ENCODE data around the gene RAC3.

Gene RAC3

GRCh38 chr17:82031303-82031884 is at the start of gene RAC3:
Gene RAC3 (plus strand): TSS chr17:82031678. CDS start chr17:82031762, 84 bp downstream.
- in situ Hi-C loops (cut with MboI; ENCODE audit: low sequenced_read_pairs): no loop called here

DNA sequence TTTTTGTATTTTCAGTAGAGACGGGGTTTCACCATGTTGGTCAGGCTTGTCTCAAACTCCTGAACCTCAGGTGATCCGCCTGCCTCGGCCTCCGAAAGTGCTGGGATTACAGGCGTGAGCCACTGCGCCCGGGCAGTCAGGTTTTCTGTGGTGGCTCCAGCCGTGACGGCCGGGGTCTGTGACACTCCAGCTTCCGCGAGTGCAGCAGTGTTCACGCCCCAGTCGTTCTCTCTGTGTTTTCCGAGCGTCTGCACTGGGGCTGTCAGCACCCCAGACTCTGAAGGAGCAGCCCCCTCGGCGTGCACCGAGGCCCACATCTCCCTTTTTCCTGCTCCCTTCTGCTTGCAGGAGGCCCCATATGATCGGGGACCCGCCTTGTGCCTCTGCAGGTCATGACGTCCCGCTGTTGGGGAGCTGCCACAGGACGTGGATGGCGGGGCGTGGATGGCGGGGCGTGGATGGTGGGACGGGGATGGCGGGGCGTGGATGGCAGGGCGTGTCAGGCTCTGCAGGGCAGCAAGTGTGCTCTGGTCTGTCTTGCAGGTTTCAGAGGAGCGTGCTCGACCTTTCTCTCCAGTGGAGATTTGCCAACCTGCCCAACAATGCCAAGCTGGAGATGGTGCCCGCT is 48.4 kb upstream of the RAC3 start:
- in situ Hi-C loops (cut with MboI; ENCODE audit: low sequenced_read_pairs): no loop called here

DNA sequence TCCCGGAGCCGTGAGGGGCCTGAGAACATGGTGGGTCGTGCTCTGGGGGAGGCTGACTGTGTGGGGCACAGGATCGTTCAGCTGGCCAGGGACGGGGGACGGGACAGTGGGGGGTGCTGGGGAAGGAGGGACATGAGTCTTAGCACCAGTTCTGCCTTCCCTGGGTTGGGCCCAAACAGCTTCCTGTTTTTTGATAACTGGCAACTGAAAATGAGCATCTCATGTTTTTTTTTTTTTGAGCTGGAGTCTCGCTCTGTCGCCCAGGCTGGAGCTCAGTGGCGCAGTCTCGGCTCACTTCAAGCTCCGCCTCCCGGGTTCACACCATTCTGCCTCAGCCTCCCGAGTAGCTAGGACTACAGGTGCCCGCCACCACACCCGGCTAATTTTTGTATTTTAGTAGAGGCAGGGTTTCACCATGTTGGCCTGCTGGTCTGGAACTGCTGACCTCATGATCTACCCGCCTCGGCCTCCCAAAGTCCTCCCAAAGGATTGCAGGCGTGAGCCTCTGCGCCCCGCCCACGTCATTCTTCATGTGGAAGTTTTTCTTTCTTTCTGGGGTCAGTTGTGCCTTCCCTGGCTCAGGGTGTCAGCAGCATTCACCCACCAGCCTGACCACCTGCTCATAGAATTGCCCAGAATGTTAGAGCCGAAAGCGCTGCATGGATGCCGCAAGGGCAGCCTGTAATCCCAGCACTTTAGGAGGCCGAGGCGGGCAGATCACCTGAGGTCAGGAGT is 47.7 kb upstream of the RAC3 start:
- in situ Hi-C loops (cut with MboI; ENCODE audit: low sequenced_read_pairs): no loop called here

DNA sequence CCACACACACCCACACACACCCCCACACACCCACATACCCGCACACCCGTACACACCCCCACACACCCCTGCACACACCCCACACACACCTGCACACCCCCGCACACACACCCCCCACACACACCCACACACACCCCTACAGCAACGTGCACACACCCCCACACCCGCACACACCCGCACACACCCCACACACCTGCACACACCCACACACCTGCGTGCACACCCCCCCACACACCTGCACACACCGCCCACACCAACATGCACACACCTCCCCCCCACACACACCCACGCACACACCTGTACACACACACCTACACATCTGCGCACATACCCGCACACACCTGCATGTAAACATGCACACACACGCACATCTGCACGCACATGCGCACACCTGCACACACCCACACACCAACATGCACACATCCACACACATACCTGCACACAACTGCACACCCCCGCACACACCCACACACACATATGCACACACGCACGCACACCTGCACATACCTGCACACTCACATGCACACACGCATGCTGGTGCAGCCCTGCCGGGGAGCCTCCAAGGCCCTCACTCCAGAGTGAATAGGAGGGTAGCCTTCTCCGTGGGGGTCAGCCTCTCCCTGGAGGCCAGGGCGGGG is 46.6 kb upstream of the RAC3 start:
- in situ Hi-C loops (cut with MboI; ENCODE audit: low sequenced_read_pairs): no loop called here

DNA sequence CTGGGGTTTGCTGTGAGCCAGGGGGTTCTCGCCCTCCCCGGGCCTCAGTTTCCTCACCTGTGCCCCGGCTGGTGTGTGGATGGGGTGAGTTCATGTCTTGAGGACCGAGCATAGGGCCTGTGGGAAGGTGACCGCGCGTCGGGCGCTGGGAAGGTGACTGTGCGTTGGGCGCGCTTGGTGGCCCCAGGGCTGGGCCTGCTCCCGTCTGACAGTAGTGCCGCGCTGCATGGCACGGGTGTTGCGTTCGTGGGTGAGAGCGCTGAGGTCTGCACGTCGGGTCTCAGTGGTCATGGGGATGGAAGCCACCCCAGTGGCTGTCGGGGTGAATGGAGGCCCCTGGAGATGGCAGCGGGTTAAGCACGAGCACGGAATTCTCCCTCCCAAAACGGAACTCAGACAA is 44.9 kb upstream of the RAC3 start:
- in situ Hi-C loops (cut with MboI; ENCODE audit: low sequenced_read_pairs): no loop called here

- in situ Hi-C loops (cut with MboI; ENCODE audit: low sequenced_read_pairs): no loop called here
Measured at GRCh38 chr17:81987161-81987770, 44.2 kb upstream of the RAC3 start.

GRCh38 chr17:81990836-81991683 is 40.4 kb upstream of the RAC3 start:
- in situ Hi-C loops (cut with MboI; ENCODE audit: low sequenced_read_pairs): no loop called here

GRCh38 chr17:81991684-81992305 is 39.7 kb upstream of the RAC3 start:
- in situ Hi-C loops (cut with MboI; ENCODE audit: low sequenced_read_pairs): no loop called here

GRCh38 chr17:81992306-81993102 is 39.0 kb upstream of the RAC3 start:
- in situ Hi-C loops (cut with MboI; ENCODE audit: low sequenced_read_pairs): no loop called here

DNA sequence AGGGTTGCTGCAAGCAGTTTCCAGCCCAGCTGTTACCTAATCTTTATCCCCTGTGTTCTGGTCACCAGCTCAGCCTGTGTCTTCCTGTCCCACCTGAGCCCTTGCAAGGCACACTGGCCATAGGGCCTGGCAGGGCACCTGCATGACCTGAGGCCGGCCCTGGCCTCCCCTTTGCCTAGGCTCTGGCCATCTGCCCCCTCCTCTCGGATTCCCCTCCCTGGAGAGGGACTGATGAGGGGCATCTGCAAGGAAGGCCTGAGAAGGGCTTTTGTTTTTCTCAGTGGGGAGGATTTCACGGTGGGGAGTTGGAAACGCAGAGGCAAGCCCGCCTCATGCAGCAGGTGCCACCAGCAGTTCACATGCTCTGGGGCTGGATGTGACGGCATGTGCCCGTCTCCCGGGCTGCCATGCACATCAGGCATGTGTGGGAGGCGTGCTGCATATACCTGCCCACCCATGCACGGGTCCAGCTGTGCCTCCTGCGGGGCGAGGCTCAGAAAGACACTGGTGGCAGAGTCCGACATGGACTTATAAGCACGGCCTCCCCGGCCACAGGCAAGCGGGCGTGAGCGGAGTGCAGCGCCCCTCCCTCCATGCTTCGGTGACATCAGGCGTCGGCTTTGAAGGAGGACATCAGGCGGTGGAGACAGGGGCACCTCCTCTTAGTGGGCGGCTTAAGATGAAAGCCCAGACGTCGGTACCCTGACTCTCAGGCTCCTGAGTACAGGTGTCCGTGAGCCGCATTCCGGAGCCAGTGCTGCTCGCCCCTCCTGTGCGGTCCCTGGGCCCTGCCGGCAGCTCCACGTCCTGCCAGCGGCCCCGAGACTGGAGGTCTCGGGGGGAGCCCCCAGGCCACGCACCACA is 37.5 kb upstream of the RAC3 start:
- in situ Hi-C loops (cut with MboI; ENCODE audit: low sequenced_read_pairs): no loop called here

DNA sequence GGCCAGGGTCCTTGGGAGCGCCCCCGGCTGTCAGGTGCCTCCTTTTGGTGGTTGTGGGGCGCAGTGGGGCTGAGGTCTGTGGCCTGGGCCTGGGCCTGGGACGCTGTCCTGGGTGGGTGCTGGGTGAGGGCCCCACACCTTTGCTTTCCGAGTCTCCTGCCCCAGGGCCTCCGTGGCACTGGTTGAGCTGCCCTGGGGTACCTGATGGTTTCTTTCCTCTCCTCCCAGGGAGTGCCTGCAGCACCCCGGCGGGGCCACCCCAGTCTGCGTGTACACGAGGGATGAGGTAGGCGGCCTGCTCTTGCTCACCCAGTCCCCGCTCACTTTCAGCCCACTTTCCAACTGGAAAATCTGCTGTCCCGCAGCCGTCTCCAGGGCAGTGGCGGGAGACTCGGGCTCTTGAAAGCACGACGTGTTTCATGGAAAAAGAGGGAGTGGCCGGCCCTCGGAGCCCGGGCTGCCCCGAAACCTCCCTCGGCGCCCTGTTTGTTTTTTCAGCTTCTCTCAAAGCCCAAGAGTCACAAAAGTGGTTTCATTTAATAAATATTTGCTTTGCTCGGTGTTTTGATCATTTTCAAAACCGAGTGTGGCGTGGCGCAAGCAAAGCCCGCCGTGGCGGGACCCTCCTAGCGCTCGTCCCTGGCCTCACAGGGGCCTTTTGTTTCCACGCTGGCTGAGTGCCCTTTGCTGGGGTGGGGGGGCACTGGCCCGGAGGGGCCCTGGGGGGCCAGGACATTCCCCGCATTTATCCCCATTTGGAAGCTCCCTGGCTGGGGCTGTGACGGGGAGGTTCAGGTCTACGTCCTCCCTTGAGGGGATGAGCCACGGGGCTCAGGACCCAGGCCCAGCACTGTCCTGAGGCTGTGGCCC is 36.6 kb upstream of the RAC3 start:
- in situ Hi-C loops (cut with MboI; ENCODE audit: low sequenced_read_pairs): no loop called here

DNA sequence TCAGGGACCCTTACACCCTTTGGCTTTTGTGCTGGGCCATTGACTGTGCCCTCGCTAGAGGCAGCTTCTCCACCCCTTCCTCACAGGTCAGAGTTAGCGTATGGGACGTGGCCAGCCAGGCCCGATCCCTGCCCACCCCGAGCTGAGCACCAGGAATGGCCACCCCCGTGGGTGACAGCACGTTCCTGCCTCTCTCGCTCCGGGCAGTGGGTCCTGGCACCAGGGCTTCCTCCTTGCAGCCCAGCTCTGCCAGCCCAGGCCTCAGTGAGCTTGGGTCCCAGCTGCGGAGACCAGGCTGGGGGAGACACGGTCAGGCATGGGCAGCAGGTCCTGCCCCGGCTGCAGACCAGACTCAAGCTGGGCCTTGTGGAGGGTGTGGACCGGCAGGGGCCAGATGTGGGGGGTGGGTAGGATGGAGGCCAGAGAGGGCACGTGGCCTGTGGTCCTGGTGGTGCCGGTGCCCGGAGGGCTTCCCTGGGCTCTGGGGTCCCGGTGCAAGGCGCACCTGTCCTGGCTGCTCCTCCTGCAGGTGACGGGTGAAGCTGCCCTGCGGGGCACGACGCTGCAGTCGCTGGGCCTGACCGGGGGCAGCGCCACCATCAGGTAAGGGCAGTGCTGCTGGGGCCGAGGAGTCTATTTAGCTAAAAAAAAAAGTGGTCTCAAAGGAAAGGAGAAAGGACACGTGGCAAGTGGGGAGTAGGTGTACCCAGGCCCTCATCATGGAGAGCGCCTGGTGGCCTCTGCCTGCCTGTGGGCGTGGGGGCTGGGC is 35.8 kb upstream of the RAC3 start:
- in situ Hi-C loops (cut with MboI; ENCODE audit: low sequenced_read_pairs): no loop called here

DNA sequence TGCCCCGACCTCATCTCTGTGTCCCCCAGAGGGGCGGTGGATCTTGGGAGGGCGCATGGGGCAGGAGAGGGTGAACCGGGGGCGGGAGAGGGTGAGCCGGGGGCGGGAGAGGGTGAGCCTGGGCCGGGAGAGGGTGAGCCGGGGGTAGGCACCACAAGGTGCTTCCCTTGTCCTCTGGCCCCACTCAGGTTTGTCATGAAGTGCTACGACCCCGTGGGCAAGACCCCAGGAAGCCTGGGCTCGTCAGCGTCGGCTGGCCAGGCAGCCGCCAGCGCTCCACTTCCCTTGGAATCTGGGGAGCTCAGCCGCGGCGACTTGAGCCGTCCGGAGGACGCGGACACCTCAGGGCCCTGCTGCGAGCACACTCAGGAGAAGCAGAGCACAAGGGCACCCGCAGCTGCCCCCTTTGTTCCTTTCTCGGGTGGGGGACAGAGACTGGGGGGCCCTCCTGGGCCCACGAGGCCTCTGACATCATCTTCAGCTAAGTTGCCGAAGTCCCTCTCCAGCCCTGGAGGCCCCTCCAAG is 35.2 kb upstream of the RAC3 start:
- in situ Hi-C loops (cut with MboI; ENCODE audit: low sequenced_read_pairs): no loop called here

DNA sequence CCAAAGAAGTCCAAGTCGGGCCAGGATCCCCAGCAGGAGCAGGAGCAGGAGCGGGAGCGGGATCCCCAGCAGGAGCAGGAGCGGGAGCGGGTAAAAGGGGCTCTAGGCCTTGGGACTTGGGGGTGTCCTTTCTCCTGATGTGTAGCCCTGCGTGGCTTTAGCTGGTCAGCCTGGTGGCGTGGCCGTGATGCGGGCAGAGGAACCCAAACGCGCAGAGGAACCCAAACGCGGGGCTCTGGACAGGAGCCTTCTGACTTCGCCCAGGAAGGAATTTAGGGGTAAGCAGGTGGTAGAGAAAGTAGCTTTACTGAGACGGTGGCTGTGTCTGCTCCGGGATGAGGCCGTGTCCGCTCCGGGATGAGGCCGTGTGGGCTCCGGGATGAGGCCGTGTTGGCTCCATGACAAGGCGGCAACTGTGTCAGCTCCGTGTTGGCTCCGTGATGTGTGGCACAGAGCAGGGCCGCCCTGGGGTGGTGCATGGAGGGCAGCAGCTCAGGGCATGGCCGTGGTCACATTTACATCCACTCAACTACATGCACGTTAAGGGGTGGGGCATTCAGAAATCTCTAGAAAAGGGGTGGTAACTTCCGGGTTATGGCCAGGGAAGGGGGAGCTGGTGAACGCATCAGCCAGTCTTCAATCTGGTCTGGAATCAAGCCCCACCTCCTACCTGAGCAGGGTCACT is 34.6 kb upstream of the RAC3 start:
- in situ Hi-C loops (cut with MboI; ENCODE audit: low sequenced_read_pairs): no loop called here

GRCh38 chr17:81998212-81998611 is 33.3 kb upstream of the RAC3 start:
- in situ Hi-C loops (cut with MboI; ENCODE audit: low sequenced_read_pairs): no loop called here

Data from HL-60/S4 treated with phorbol 12-myristate 13-acetate at 8.2 ng/mL for 4 days and 3 days (cell line).